Erythroblast (primary cell): ENCODE measurements around the gene FAM111B.

Source experiments
- GATA1 ChIP-seq: IDR thresholded peaks from 2 replicates; pipeline ENCODE4 v1.6.1; 2011; ENCODE audit warnings: low read depth, mild to moderate bottlenecking, control low read depth, low read length, moderate library complexity
- POLR2A ChIP-seq: IDR thresholded peaks from 2 replicates; pipeline ENCODE4 v1.6.1; 2011; ENCODE audit warnings: mild to moderate bottlenecking, low read length

DNA sequence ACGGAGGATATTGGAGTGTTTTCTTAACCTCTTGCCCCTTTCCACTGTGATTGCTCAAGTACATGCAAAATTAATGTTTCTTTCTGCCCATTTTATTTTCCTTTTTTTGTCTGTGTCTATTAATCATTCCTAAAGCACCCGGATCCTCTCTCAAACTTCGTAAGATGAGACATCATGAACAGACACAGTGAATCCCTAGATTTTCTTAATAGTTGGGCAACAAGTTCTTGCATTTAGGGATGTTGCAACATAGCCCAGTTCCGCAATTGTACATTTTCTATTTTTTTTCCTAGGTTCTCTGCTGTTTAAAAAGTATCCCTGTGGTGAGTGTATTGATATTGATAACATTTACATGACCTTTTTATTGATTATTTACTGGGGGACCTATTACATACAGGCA is 38.5 kb downstream of the FAM111B start:
- TF ChIP-seq POLR2A = no peak
- no peak for TF ChIP-seq GATA1
